OCI-M2 (cell line): ENCODE data around the gene RFX7.

Experiments
- DNase-seq: peaks from one replicate; lab custom pipeline; 2025; ENCODE audit not compliant: unreplicated experiment; lab: John Stamatoyannopoulos, UW

Gene RFX7

GRCh38 chr15:56049577-56049976, 194.1 kb downstream of the RFX7 start:
- DNase-seq = no peak

- no peak for DNase-seq
These were observed 196.3 kb downstream of the RFX7 start for GRCh38 chr15:56047354-56047753.

GRCh38 chr15:56045068-56045748, 198.5 kb downstream of the RFX7 start:
- DNase-seq = no peak

GRCh38 chr15:56042982-56043980, 200.4 kb downstream of the RFX7 start:
- DNase-seq = no peak

GRCh38 chr15:56042498-56042897, 201.2 kb downstream of the RFX7 start:
- no peak for DNase-seq

- DNase-seq = no peak
These were observed 201.6 kb downstream of the RFX7 start for GRCh38 chr15:56042031-56042430.

GRCh38 chr15:56040081-56041035, 203.3 kb downstream of the RFX7 start:
- DNase-seq = no peak

GRCh38 chr15:56038707-56039106, 205.0 kb downstream of the RFX7 start:
- DNase-seq = no peak

- DNase-seq = no peak
These were observed 205.7 kb downstream of the RFX7 start for GRCh38 chr15:56038015-56038414.
